Peyer's patch (tissue), 4 donors: ENCODE data around the gene ESYT3. TPM values are rescaled to one million over a fixed set of nuclear protein-coding genes. Genes with fewer than 3 reads are reported as not detected.
A peak's percentile ranks its signal among the peaks of the same experiment; 100 is the strongest.

Source experiments
- DNase-seq, 3 donors: peaks; one replicate each; pipeline ENCODE4 v3.0.0-alpha.2; 2017 to 2019
- H3K27ac ChIP-seq, 4 donors: fragments of 200-600 bp; sonication (generic); one replicate each; pipeline ENCODE4 v1.5.1; 2016 to 2019
- H3K27me3 ChIP-seq, 2 donors: fragments of 200-600 bp; sonication (generic); one replicate each; pipeline ENCODE4 v1.5.1; 2019
- H3K36me3 ChIP-seq, 3 donors: fragments of 200-600 bp; sonication (generic); one replicate each; pipeline ENCODE4 v1.5.1; 2016 to 2019
- H3K4me1 ChIP-seq, 4 donors: fragments of 200-600 bp; sonication (generic); one replicate each; pipeline ENCODE4 v1.5.1; 2016 to 2019
- H3K4me3 ChIP-seq, 4 donors: fragments of 200-600 bp; sonication (generic); 1 replicate in 3 of 4; 2 replicates in 1 of 4; pipeline ENCODE4 v1.5.1; 2016 to 2019; ENCODE audit warnings: mild to moderate bottlenecking in 1 of 4
- H3K9me3 ChIP-seq, 4 donors: fragments of 200-600 bp; sonication (generic); one replicate each; pipeline ENCODE4 v1.5.1; 2016 to 2019; ENCODE audit warnings: mild to moderate bottlenecking in 1 of 4
- CTCF ChIP-seq, 6 experiments: fragments of 450-650 bp in 4 of 6; fragments of 200-600 bp in 2 of 6; sonication (generic) in 1 of 6; IDR thresholded peaks; one replicate each; pipeline ENCODE4 v1.5.1; 2017 to 2019; ENCODE audit warnings: antibody characterized with exemption in 6 of 6, mild to moderate bottlenecking in 3 of 6, moderate library complexity in 1 of 6
- POLR2A ChIP-seq, 2 donors: fragments of 450-650 bp; IDR thresholded peaks; one replicate each; pipeline ENCODE4 v1.5.1; 2017; ENCODE audit warnings: antibody characterized with exemption in 2 of 2, mild to moderate bottlenecking in 2 of 2, moderate library complexity in 2 of 2
- total RNA-seq, 4 donors: library from RNA; depleted of rRNA; stranded (reverse); fragments of >200 nt; gene quantifications; one replicate each; pipeline ENCODE4 v1.1.0, GENCODE V29; 2016

Gene ESYT3
- total RNA-seq, 4 donors from 2014 or later = 0.35 to 2.5 (median 1.5) TPM

- no peak for TF ChIP-seq CTCF (IDR thresholded peaks at IDR 0.05)
- no peak overlapping the region for H3K4me3 ChIP-seq
- H3K27ac ChIP-seq = peak overlapping the region in 1 of 4 donors; percentile 6
- no peaks in the 10 kb centered on the region for H3K27me3 ChIP-seq
- no peaks in the 10 kb centered on the region for H3K36me3 ChIP-seq
- no peaks in the 10 kb centered on the region for H3K9me3 ChIP-seq
- H3K4me1 ChIP-seq = no peaks in the 10 kb centered on the region
- DNase-seq = no peak
Observed at GRCh38 chr3:138470687-138471086, 36.3 kb downstream of the ESYT3 start.

GRCh38 chr3:138471481-138471880 lies 37.1 kb downstream of the ESYT3 start:
- Histone ChIP-seq H3K4me1 (no peaks in the 10 kb centered on the region), H3K27ac (peak overlapping the region in 1 of 4 donors; percentile 6), H3K36me3 (no peaks in the 10 kb centered on the region), H3K9me3 (no peaks in the 10 kb centered on the region), H3K27me3 (no peaks in the 10 kb centered on the region), H3K4me3 (no peak overlapping the region)
- DNase-seq = no peak
- TF ChIP-seq CTCF (IDR thresholded peaks at IDR 0.05) (no peak), POLR2A (IDR thresholded peaks at IDR 0.05) (no peak)

GRCh38 chr3:138472141-138472825 lies 37.9 kb downstream of the ESYT3 start:
- Histone ChIP-seq H3K4me1 (no peaks in the 10 kb centered on the region), H3K36me3 (no peaks in the 10 kb centered on the region), H3K27ac (no peak overlapping the region), H3K27me3 (no peaks in the 10 kb centered on the region), H3K4me3 (no peak overlapping the region), H3K9me3 (no peaks in the 10 kb centered on the region)
- no peak for DNase-seq
- TF ChIP-seq POLR2A (IDR thresholded peaks at IDR 0.05) (no peak), CTCF (IDR thresholded peaks at IDR 0.05) (no peak)

- DNase-seq = no peak
- H3K27ac ChIP-seq = no peak overlapping the region
- no peaks in the 10 kb centered on the region for H3K27me3 ChIP-seq
- no peak overlapping the region for H3K4me3 ChIP-seq
- no peaks in the 10 kb centered on the region for H3K4me1 ChIP-seq
- TF ChIP-seq POLR2A (IDR thresholded peaks at IDR 0.05) = no peak
- no peak for TF ChIP-seq CTCF (IDR thresholded peaks at IDR 0.05)
- H3K9me3 ChIP-seq = no peaks in the 10 kb centered on the region
- no peaks in the 10 kb centered on the region for H3K36me3 ChIP-seq
Observed at GRCh38 chr3:138473391-138473790, 39.0 kb downstream of the ESYT3 start.

GRCh38 chr3:138474163-138474562 lies 39.7 kb downstream of the ESYT3 start:
- no peaks in the 10 kb centered on the region for H3K4me1 ChIP-seq
- TF ChIP-seq POLR2A (IDR thresholded peaks at IDR 0.05) = no peak
- TF ChIP-seq CTCF (IDR thresholded peaks at IDR 0.05) = no peak
- no peaks in the 10 kb centered on the region for H3K36me3 ChIP-seq
- no peaks in the 10 kb centered on the region for H3K27me3 ChIP-seq
- no peaks in the 10 kb centered on the region for H3K9me3 ChIP-seq
- H3K27ac ChIP-seq = no peak overlapping the region
- no peak for DNase-seq
- no peak overlapping the region for H3K4me3 ChIP-seq

- Histone ChIP-seq H3K27me3 (no peaks in the 10 kb centered on the region), H3K27ac (no peak overlapping the region), H3K36me3 (no peaks in the 10 kb centered on the region), H3K4me1 (no peaks in the 10 kb centered on the region), H3K9me3 (no peaks in the 10 kb centered on the region), H3K4me3 (no peak overlapping the region)
- no peak for DNase-seq
- TF ChIP-seq CTCF (IDR thresholded peaks at IDR 0.05) (no peak), POLR2A (IDR thresholded peaks at IDR 0.05) (no peak)
Observed at GRCh38 chr3:138476526-138476925, 42.1 kb downstream of the ESYT3 start.
